Neural cell (in vitro differentiated cells): ENCODE measurements around the gene COL20A1.

Source experiments
- EP300 ChIP-seq: fragments of 450-650 bp; conservative IDR thresholded peaks from 2 replicates; pipeline ENCODE4 v1.6.1; 2014; ENCODE audit warnings: antibody characterized with exemption, mild to moderate bottlenecking, moderate library complexity; ENCODE audit not compliant: poor library complexity, severe bottlenecking
- EZH2 ChIP-seq: fragments of 200-600, 300-800 bp; shearing (Covaris generic), sonication (generic); IDR thresholded peaks from 2 replicates; pipeline ENCODE4 v1.6.1; 2014; ENCODE audit warnings: antibody characterized with exemption, low read length, borderline replicate concordance, mild to moderate bottlenecking; ENCODE audit not compliant: insufficient read depth, poor library complexity, severe bottlenecking
- REST ChIP-seq: IDR thresholded peaks from 2 replicates; pipeline ENCODE4 v1.6.1; 2012; ENCODE audit warnings: borderline replicate concordance
- SMC3 ChIP-seq: fragments of 450-650 bp; conservative IDR thresholded peaks from 2 replicates; pipeline ENCODE4 v1.6.1; 2014; ENCODE audit warnings: antibody characterized with exemption, mild to moderate bottlenecking, moderate library complexity; ENCODE audit not compliant: poor library complexity
- TF ChIP-seq, protein P1 (sequence below): fragments of 450-650 bp; IDR thresholded peaks from 2 replicates; pipeline ENCODE4 v1.5.1; 2014; ENCODE audit warnings: antibody characterized with exemption, mild to moderate bottlenecking, moderate library complexity; ENCODE audit not compliant: poor library complexity, severe bottlenecking

DNA sequence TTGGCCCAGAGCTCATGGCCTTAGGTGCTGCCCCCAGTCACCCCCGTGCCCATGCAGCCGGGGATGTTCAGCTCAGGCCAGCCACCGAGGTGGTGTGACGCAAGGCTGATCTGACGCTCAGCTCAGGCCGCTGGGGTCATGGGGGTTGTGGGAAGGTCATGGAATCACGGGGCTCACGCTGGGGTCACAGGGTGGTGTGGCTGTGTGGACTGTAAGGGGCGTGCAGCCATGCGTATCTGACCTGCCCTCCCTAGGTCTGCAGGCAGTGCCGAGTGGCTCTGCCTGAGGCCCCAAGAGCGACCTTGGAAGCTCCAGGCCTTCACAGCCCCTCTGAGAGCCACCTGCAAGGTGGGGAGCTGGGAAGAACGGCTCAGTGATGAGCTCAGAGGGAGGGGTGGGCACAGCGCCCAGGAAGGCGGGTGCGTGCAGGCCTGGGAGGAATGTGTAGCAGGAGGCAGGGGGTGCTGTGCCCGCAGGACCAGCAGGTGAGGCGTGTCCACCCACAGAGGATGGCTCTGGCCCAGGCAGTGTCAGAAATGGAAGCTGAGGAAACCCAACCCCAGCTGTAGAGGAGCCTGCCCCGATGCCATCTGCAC is 40.4 kb downstream of the COL20A1 start:
- TF ChIP-seq, protein P1, sequence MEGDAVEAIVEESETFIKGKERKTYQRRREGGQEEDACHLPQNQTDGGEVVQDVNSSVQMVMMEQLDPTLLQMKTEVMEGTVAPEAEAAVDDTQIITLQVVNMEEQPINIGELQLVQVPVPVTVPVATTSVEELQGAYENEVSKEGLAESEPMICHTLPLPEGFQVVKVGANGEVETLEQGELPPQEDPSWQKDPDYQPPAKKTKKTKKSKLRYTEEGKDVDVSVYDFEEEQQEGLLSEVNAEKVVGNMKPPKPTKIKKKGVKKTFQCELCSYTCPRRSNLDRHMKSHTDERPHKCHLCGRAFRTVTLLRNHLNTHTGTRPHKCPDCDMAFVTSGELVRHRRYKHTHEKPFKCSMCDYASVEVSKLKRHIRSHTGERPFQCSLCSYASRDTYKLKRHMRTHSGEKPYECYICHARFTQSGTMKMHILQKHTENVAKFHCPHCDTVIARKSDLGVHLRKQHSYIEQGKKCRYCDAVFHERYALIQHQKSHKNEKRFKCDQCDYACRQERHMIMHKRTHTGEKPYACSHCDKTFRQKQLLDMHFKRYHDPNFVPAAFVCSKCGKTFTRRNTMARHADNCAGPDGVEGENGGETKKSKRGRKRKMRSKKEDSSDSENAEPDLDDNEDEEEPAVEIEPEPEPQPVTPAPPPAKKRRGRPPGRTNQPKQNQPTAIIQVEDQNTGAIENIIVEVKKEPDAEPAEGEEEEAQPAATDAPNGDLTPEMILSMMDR = no peak
- TF ChIP-seq REST (no peak), EZH2 (no peak), EP300 (no peak), SMC3 (no peak)
